ENCODE measurements around the gene FKBP8.
A peak's percentile ranks its signal among the peaks of the same experiment; 100 is the strongest.

Gene FKBP8

DNA sequence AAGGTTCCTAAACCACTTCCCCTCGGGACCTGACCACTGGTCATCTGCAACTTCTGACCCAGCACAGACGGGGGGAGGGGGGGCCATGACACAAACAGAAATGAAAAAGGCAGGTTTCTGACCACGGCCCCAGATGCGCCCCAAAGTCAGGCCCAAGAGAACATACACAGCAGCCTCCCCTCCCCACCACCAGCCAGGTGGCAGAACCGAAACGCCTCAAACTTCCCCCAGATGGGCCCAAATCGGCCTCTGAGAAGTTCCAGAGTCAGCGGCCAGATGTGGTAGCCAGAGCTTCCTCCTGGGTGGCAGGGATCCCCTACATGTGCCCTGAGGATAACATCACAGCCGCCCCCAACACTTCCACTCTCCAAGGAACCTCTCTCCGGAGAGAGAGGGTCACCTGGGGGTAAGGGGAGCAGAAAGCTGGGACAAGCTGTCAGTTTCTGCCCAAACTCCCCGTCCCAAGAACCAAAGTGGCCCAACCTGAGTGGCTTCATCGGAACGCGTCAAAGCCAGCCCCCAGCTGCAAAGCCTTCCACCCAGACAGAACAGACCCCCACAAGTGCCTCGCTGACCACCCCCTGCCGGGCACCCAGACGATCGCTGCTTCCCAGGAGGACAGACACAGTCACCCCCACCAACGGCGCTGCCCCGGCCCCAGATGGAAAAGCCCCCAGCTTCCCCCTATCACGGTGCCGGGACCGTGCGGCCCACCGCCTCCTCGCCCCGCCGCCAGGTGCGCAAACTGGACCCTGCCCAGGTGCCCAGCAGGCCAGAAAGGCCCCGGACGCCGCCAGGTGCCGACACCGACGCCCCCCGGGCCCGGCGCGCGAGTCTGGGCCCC is 22.3 kb downstream of the FKBP8 start:
- DNase-seq, result no peak

GRCh38 chr19:18519962-18520847 is 23.2 kb downstream of the FKBP8 start:
- DNase-seq, result peak; percentile 85

GRCh38 chr19:18518639-18519038 is 24.7 kb downstream of the FKBP8 start:
- DNase-seq, result no peak

GRCh38 chr19:18517606-18518005 is 25.8 kb downstream of the FKBP8 start:
- DNase-seq, result no peak

GRCh38 chr19:18515959-18516358 is 27.4 kb downstream of the FKBP8 start:
- no peak for DNase-seq

DNA sequence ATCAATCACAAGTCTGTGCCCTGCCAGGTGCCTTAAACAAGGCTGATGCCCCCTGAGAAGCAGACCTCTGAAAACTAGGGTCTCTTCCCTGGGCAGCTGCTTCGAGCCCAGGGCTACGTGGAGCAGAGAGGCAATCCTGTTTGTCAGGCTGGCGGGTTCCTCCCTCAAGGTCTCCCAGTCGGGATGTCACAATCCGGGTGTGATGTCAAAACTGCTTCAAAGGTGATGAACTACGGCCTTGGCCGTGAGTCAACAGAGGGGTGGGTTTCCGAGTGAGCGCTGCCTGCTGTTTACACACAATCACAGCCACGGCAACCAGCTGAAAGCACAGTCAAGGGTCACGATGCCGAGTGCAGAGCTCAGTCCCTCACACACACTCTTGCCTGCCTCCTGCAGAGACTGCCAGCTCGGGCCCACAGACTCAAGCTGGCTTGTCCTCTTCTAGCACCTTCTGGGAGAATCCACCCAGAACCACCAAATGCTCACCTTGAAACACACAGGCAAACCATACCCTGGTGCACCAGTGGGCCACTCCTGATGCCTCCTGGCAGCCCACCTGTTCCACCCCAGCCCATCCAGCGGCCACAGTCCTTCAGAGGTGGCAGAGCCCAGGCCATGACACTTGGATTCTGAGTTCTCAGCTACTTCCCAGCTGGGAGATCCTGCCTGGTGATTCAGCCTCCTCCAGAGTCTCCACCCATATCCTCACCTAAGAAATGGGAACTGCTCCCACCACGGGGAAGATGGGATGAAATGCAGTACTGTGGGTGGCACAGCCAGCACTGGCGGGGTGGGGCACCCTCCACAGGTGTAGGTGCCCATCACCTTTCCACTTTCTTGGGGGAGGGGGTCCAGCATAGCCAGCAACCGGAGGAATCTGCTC is 28.3 kb downstream of the FKBP8 start:
- DNase-seq, result peak; percentile 43

GRCh38 chr19:18513868-18514267 is 29.5 kb downstream of the FKBP8 start:
- DNase-seq, result no peak

DNA sequence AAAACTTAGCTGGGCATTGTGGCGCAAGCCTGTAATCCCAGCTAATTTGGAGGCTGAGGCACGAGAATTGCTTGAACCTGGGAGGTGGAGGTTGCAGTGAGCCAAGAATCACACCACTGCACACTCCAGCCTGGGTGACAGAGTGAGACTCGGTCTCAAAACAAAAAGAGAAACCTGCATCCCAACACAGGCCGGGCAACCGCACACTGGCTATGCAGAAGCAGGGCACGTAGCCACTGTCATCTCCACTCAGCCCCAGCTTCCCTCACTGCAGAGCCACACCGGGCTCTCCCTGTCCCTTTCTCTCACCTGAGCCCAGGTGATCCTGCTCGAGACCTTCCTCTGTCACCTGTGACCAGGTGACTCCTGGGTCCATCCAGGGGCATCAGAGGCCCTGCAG is 33.2 kb downstream of the FKBP8 start:
- DNase-seq, result no peak

DNA sequence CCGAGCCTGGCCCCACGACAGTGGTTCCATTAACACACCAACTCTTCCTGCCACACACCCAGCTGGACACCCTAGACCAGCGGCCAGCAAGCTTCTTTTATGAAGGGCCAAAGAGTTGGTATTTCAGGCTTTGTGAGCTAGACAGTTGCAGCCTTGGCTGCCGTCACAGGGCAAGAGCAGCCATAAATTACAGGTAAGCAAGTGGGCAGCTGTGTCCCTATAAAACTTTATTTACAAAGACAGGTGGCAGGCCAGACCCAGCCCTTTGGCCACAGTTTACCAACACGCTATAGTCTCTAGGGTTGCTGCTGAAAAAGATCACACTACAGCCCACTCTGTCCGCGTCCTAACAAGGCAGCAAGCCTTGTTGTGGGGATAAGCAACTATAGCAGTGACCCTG is 34.8 kb downstream of the FKBP8 start:
- DNase-seq, result no peak

- DNase-seq, result no peak
These were observed 35.5 kb downstream of the FKBP8 start for GRCh38 chr19:18507727-18508440.

DNA sequence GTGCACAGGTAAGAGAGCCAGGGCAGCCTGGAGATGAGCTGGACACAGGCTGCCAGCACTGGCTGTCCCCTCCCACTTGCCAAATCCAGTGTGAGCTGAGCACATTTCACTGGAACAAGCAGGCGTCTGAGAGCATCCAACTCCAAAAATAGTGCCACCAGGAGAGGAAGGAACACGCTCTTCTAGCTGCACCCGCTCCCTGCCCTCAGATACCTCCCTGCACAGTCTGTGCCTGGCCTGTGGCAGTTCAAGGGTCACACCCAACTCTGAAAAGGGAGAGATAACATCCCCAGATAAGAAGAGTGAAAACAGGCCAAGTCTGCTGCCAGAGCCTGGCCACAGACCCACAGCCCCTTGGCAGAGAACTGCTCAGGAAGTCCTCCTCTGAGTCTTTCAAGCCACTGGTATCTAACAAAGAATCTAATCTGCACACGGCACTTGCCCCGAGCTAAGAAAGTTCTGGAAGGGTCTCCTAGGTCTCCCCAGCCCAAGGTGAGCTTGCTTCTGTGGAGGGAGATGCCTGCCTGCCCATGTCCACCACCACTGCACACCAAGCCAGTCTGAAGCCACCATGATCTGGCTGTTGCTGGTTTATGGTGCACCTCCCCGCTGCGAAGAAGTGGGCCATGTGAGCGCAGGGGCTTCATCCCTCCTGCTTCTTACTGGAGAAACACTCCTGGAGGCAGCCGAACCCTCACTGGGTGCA is 36.2 kb downstream of the FKBP8 start:
- no peak for DNase-seq

- no peak for DNase-seq
These were observed 37.1 kb downstream of the FKBP8 start for GRCh38 chr19:18506101-18506930.

DNA sequence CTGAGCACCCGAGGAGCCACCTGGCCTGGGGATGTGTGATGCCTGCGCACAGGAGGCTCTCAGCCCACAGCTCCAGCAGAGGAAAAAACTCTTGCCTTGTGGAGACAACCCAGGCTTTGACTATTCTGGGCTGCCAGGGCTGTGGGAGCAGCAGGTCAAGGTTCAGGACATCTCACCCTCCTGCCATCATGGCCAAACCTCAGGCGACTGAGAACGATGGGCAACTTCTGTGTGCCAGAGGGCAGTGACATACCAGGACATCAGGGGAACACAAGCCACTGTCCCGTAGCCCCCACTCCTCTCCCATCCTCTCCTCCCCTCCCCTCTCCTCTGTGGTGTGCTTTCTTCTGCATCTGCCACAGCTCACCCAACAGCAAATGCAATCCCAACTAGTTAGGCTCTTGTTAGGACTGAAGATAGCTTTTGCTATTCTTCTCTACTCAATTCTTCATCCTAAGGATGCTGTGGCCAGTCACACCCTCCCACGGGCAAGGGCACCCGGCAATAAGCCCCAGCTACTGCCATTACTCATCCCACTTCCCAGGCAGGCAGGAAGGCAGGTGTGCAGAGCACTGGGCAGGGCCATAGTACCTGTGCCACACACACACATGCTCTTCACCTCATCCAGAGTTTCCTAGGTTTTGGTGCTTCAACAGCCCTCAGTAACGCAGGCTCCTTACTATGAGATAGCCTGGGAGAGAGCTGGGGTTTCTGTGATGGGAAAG is 38.3 kb downstream of the FKBP8 start:
- DNase-seq, result no peak

- no peak for DNase-seq
These were observed 39.1 kb downstream of the FKBP8 start for GRCh38 chr19:18503971-18504885.

DNA sequence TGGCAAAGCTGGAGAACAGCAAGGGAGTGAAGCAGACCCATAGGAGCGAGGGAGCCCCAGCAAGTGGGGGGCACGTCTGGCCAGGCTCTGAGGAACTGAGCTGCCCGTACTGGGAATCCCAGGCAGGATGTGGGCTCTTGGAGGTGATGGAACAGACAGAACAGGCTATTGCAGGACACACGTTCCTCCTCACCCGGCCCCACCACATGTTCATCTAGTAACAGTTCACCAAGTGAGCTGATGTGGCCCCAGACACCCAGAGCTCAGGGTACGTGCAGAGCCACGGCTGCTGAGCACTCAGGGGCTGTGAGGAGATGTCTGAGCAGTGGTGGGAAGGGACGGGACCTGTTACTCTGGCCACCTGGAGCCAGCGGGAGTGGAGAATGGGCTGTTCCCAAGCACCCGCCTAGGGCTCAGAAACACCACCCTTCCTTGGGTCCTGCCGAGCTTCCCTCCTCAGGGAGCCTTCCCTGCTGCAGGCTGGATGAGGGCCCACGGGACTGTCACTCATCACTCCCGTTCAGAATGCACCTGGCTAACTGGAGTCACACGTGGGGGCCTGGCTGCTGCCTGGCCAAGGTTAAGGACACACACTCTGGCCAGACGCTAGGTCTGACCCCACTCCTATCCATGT is 39.9 kb downstream of the FKBP8 start:
- DNase-seq, result no peak

- DNase-seq, result no peak
These were observed 40.6 kb downstream of the FKBP8 start for GRCh38 chr19:18502638-18503294.

GRCh38 chr19:18502246-18502637 is 41.1 kb downstream of the FKBP8 start:
- DNase-seq, result no peak

DNA sequence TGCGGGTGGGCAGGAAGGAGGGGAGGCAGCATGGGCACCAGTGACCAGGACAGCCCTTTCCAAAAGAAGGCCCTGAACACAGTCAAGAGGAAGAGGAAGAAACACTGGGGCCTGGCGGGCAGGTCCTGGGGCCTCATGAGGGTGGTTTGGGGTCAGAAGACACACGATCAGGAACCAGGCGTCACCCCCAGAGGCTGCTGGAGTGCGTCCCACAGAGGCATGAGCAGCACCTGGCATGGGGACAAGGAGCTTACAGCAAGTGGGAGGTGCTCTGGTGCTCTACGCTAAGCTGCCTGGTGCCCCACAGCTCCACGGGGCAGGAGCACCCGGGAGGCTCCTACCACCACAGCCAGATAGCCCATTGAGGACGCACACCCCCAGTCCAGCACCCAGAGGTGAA is 41.5 kb downstream of the FKBP8 start:
- no peak for DNase-seq
